GM12873 (cell line): ENCODE data around the gene UAP1.

Experiments used
- CTCF ChIP-seq: IDR thresholded peaks from 2 replicates; pipeline ENCODE4 v1.5.1; 2012; ENCODE audit warnings: low read depth, mild to moderate bottlenecking, moderate library complexity, low read length, control low read depth; ENCODE audit not compliant: insufficient read depth; ENCODE audit errors: missing control alignments

The UAP1 gene

GRCh38 chr1:162552684-162553252 is 8.8 kb upstream of the UAP1 start:
- TF ChIP-seq CTCF: no peak

GRCh38 chr1:162554258-162554657 is 7.3 kb upstream of the UAP1 start:
- no peak for TF ChIP-seq CTCF

GRCh38 chr1:162557536-162557935 is 4.0 kb upstream of the UAP1 start:
- TF ChIP-seq CTCF: no peak

GRCh38 chr1:162560303-162561036 is 1.1 kb upstream of the UAP1 start:
- TF ChIP-seq CTCF: no peak

- no peak for TF ChIP-seq CTCF
These were observed 396 bp upstream of the UAP1 start for GRCh38 chr1:162561037-162561615.

- TF ChIP-seq CTCF: no peak
These were observed 927 bp downstream of the UAP1 start for GRCh38 chr1:162562470-162562828.

GRCh38 chr1:162564762-162565218 is 3.3 kb downstream of the UAP1 start:
- peak; percentile 2 for TF ChIP-seq CTCF
